Measurements from ENCODE around the gene AFG3L2.

Gene AFG3L2

DNA sequence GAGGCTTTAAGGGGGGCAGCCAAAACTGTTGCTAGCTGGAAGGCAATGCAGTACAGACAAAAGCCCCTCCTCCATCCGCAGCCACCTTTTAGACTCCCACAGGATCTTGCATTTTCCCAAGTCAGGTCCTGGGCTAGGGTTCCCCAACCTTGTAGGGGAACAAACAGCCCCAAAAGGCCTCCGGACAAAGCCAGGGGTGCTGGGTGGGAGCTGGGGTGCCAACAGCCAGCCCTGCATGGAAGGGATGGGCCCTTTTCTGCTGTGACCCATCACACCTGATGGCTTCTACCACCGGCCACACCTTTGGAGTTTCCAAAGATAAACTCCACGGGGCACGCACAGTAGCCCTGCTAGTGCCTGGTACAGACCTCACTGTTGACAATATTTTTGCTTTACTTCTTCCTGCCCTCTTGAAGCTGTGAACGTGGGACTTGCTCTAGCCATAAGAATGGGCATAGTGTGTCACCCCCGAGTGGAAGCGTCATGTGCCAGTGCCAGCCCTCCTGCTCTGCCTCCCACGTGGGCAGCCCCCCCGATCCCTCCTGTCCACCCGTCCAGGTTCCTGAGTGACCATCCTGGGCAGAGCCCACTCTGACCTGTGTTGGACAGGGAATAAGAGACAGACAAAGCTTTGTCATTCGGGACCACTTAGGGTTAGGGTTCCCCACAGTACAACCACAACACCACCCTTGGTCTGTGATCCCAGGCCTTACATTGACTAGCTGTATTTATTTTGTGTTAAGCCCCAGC is 50.1 kb downstream of the AFG3L2 start:
- no peak for DNase-seq (ENCODE audit: low read depth in 1 of 2, low spot score in 1 of 2)

DNA sequence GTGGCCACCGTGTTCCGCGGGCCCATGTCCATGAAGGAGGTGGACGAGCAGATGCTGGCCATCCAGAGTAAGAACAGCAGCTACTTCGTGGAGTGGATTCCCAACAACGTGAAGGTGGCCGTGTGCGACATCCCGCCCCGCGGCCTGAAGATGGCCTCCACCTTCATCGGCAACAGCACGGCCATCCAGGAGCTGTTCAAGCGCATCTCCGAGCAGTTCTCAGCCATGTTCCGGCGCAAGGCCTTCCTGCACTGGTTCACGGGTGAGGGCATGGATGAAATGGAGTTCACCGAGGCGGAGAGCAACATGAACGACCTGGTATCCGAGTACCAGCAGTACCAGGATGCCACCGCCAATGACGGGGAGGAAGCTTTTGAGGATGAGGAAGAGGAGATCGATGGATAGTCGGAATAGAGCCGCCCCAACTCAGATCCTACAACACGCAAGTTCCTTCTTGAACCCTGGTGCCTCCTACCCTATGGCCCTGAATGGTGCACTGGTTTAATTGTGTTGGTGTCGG is 51.2 kb downstream of the AFG3L2 start:
- DNase-seq (ENCODE audit: low read depth in 1 of 2, low spot score in 1 of 2): no peak

DNA sequence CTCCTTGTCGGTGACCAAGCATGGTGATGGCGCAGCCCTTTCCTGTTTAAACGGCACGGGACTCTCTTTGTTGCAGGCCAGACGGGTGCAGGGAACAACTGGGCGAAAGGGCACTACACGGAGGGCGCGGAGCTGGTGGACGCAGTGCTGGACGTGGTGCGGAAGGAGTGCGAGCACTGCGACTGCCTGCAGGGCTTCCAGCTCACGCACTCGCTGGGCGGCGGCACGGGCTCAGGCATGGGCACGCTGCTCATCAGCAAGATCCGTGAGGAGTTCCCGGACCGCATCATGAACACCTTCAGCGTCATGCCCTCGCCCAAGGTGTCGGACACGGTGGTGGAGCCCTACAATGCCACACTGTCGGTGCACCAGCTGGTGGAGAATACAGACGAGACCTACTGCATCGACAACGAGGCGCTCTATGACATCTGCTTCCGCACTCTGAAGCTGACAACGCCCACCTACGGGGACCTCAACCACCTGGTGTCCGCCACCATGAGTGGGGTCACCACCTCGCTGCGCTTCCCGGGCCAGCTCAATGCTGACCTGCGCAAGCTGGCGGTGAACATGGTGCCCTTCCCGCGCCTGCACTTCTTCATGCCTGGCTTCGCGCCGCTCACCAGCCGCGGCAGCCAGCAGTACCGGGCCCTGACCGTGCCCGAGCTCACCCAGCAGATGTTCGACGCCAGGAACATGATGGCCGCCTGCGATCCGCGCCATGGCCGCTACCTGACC is 51.9 kb downstream of the AFG3L2 start:
- DNase-seq (ENCODE audit: low read depth in 1 of 2, low spot score in 1 of 2): no peak

DNA sequence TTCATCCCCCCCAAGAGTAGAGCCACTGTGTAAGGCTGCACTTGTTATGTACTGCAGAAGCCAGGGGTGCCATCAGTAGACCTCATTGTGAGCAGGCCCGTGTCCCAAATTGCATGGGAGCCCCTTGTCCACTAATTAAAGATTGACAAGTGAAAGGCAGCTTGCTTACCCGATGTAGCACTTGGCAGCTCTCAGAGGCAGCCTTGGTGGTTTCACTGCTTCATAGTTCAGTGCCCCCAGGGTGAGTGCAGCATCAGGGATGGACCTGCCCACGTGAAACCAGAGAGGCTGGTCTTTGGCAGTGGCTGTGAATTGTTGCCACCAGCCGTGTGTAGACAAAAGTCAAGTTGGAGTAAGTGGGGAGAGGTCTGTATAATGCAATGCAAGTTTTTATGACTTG is 55.7 kb downstream of the AFG3L2 start:
- no peak for DNase-seq (ENCODE audit: low read depth in 1 of 2, low spot score in 1 of 2)

DNA sequence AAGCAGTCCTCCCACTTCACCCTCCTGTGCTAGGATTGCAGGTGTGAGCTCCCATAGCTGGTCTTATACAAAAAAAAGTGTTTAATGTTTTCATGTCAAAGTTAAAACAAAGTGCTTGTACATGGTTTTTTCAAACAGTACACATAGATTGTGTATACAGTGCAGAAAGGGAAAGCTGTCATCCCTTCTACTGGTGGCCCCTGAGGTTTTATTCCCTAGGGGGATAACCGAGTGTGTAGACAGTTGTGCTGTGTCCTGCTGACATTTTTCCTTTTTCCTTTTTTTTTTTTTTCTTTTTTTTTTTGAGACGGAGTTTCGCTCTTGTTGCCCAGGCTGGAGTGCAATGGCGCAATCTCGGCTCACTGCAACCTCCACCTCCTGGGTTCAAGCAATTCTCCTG is 58.2 kb downstream of the AFG3L2 start:
- DNase-seq (ENCODE audit: low read depth in 1 of 2, low spot score in 1 of 2): no peak

DNA sequence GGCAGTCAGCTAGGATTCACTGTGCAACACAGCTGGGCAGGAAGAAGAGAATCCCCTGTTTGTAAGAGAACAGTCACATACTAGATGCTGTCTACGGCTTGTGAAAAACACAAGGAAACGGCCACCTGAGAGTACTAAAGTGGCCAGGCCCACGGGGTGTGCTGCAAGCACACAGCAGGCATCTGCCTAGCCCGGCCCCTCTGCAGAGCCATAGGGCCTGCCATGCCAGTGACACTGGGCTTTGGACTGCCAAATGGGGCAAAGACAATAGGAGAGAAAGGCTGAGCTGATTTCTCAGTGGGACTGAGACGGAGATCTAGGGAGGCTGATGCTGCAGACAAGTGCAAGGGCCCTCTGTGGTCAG is 58.7 kb downstream of the AFG3L2 start:
- DNase-seq (ENCODE audit: low read depth in 1 of 2, low spot score in 1 of 2): no peak

GRCh38 chr18:12317664-12318333 is 59.2 kb downstream of the AFG3L2 start:
- DNase-seq (ENCODE audit: low read depth in 1 of 2, low spot score in 1 of 2): no peak

DNA sequence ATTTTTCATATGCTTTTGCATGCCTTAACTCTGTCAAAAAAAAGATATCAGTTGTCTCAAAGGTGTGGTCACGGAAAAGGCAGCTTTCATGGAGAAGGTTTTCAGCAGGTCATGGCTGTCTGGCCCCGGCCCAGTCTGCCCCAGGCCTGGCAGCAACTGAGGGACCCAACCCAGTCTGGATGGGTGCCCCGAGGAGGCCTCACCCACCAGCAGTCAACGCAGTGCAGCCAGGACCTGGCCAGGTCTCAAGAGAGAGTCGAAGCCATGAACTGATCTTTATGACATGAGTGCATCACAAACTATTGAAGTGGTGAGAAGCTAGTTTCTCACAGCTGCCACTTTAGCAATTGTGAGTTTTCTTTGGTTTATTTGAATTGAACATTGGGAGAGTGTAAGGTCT is 61.1 kb downstream of the AFG3L2 start:
- DNase-seq (ENCODE audit: low read depth in 1 of 2, low spot score in 1 of 2): no peak

DNA sequence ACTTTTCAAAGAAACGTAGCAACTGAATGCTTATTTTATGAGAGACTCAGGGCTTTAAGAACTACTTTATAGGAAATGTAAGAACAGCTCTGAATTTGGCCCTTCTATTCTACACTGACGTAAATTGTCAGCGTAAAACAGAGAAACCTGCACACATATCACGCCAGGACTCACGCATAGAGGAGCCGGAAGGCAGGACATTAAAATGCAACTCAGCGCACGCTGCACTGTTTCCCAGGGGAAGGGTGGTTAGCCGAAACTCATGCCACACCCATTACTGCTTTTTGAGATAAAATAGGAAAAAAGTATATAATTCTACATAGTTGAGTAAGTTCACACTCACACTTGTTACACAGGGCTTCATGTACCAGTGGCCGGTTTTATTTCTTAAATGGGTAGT is 61.5 kb downstream of the AFG3L2 start:
- DNase-seq (ENCODE audit: low read depth in 1 of 2, low spot score in 1 of 2): no peak

- no peak for DNase-seq (ENCODE audit: low read depth in 1 of 2, low spot score in 1 of 2)
Measured at GRCh38 chr18:12314591-12315305, 62.3 kb downstream of the AFG3L2 start.

DNA sequence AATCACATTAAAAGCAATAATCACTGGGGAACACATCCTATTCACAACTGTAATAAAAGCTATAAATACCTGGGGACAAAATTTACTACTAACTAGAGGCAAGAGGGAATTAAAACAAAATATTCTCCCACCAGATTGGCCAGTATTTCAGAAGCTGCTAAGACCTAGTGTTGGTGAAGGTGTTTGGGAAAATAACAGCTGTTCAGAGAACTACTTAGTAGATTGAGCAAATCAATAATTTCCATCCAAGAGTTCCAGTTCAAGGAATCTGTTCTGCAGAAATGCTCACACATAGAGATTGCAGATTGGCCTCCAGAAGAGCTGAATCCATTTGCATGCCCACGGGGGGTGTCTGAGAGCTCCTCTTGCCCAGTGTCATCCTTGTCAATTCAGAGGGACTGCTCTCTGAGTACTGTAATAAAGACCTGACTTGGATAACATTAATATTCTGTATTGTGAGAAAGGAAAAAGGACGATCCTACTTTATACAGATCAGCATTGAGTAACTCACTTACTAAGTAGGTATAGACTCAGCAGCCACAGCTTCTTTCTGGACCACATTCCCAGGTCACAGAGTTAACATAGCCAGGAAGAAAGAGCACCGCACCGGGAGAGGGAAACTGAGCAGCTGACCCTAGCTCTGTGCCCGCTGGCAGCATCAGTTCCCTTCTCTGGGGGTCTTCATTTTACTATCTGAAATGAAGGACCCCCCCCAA is 63.3 kb downstream of the AFG3L2 start:
- no peak for DNase-seq (ENCODE audit: low read depth in 1 of 2, low spot score in 1 of 2)

- DNase-seq (ENCODE audit: low read depth in 1 of 2, low spot score in 1 of 2): no peak
Measured at GRCh38 chr18:12312976-12313375, 64.1 kb downstream of the AFG3L2 start.

DNA sequence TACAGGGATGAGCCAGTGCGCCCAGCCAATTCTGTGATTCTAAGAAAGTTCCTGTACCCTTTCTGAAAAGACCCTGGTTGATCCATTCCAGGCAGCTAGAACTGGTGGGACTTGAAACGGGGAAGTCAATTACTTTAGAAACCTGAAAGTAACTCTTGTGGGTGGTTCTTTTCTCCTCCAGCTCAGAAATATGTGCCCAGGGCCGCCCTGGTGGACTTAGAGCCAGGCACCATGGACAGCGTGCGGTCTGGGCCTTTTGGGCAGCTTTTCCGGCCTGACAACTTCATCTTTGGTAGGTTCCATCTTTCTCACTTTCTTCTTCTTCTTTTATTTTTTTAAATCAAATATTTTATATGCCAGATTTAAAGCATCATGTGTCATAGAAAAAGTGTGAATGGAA is 66.3 kb downstream of the AFG3L2 start:
- no peak for DNase-seq (ENCODE audit: low read depth in 1 of 2, low spot score in 1 of 2)

DNA sequence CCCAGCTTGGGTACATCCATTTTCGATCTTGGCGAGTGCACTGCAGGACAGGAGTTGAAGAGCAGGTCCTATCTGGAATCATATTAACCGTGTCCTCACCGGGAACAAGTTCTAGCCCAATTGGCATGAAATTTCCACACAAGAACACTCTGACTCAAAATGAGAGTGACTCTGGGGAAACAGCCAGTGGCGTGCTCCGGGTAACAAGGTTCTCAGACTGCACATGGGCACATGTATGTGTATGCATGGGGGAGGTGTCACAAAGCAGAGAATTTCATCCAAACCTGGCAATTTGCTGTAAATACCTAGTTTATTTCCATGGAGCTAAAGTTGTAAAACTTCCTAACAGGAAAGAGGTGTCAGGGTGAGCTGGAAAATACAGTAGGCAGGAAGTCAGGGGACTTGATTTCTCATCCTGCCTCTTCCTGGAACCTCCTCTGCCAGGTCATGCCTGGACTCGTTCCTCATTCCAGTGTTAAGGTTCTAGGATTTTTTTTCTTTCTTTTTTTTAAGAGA is 67.3 kb downstream of the AFG3L2 start:
- DNase-seq (ENCODE audit: low read depth in 1 of 2, low spot score in 1 of 2): no peak

DNA sequence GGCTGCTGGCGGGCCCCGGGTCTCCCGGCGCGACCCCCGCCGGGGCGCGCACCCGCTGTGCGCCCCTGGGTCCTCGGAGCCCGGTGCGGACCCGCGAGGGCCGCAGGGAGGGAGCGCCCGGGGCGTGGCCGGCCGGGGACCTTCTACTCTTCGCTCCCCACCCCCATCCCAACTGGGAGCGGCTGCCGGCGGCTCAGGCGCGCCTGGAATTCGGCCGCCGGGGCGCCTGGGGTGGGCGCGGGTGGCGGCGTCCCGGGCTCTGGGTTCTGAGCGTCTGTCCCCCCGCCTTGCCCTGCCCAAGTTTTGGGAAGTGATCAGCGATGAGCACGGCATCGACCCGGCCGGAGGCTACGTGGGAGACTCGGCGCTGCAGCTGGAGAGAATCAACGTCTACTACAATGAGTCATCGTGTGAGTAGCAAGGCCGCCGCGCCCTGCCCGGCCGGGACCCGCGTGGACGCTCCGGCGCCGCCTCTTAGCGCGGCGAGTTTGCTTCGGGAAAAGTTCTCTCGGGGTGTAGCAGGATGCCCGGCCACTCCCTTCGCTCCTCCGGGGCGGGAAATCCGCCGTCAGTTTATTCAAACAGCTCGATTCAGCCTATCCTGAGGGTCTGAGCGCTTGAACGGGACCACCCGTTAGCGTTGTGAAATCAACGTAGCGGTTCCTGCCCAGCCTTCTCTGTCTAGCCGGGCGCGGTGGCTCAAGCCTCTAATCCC is 68.5 kb downstream of the AFG3L2 start:
- no peak for DNase-seq (ENCODE audit: low read depth in 1 of 2, low spot score in 1 of 2)

DNA sequence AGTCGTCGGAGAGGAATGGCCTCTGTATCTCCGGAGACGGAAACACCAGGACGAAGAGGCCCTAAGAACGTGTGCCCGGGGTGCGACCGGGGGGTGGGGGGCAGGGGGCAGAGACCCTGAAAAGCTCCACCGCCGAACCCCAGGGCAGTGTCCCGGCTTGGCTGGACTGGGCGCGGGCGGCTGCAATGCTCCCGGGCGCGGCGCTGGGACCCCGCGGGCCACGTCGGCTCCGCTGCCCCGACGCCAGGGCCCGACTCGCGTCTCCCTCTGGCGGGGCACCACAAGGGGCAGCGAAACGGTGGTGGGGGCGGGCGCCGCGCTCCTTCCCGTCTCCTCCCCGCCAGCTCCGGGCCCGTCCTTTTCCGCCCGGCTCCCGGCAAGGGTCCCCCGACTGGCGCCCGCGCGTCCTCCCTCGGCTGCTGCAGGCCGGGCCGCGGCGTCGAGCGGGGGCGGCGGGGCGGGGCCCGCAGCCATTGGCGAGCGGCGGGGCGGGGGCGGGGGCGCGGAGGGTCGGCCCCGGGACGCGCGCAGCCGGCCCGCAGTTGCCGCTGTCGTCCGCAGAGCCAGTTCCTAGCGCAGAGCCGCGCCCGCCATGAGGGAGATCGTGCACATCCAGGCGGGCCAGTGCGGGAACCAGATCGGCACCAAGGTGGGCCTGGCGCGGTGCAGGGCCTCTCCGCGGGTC is 69.2 kb downstream of the AFG3L2 start, which contains the start of gene TUBB6:
TSS of gene TUBB6 (plus strand) at position 541 of the 685 bp plus-strand sequence. CDS start at position 593, 52 bp downstream.
- DNase-seq (ENCODE audit: low read depth in 1 of 2, low spot score in 1 of 2): no peak

GRCh38 chr18:12306752-12307700 is 70.0 kb downstream of the AFG3L2 start:
- no peak for DNase-seq (ENCODE audit: low read depth in 1 of 2, low spot score in 1 of 2)
